Esophagus muscularis mucosa (tissue), 4 donors: ENCODE data around the gene YPEL2.

ENCODE experiments used
- CTCF ChIP-seq, 3 experiments: fragments of 200-600 bp in 2 of 3; fragments of 450-650 bp in 1 of 3; sonication (generic) in 2 of 3; IDR thresholded peaks; one replicate each; pipeline ENCODE4 v1.5.1; 2017 to 2019; ENCODE audit warnings: antibody characterized with exemption in 3 of 3, mild to moderate bottlenecking in 2 of 3, moderate library complexity in 1 of 3
- EP300 ChIP-seq: sonication (generic); formaldehyde crosslinking; IDR thresholded peaks from one replicate; pipeline ENCODE4 v1.6.1; 2017; ENCODE audit warnings: antibody characterized with exemption
- POLR2A ChIP-seq: fragments of 450-650 bp; IDR thresholded peaks from one replicate; pipeline ENCODE4 v1.6.1; 2017; ENCODE audit warnings: antibody characterized with exemption, moderate library complexity, mild to moderate bottlenecking, low read depth
- POLR2AphosphoS5 ChIP-seq, 2 donors: sonication (generic); formaldehyde crosslinking; IDR thresholded peaks; one replicate each; pipeline ENCODE4 v1.6.1; 2017; ENCODE audit warnings: antibody characterized with exemption in 2 of 2

GRCh38 chr17:59299400-59300092 lies 31.9 kb upstream of the YPEL2 start:
- TF ChIP-seq POLR2A (no peak), CTCF (IDR thresholded peaks at IDR 0.05) (no peak), EP300 (no peak), POLR2AphosphoS5 (IDR thresholded peaks at IDR 0.05) (no peak)
